Ishikawa (cell line): ENCODE measurements around the gene ARL11.

ENCODE experiments used
- RAD21 ChIP-seq: IDR thresholded peaks from 2 replicates; pipeline ENCODE4 v1.6.1; 2012; ENCODE audit warnings: low read depth
- TEAD4 ChIP-seq: IDR thresholded peaks from 2 replicates; pipeline ENCODE4 v1.6.1; 2012
- ZBTB7A ChIP-seq: IDR thresholded peaks from 2 replicates; pipeline ENCODE4 v1.6.1; 2012; ENCODE audit warnings: low read depth

- no peak for TF ChIP-seq ZBTB7A
- TF ChIP-seq TEAD4 = no peak
- no peak for TF ChIP-seq RAD21
Observed at GRCh38 chr13:49579501-49579900, 48.8 kb upstream of the ARL11 start.
